Progenitor cell of endocrine pancreas (in vitro differentiated cells): ENCODE data around the gene ZNF407. TPM values are rescaled to one million over a fixed set of nuclear protein-coding genes. Genes with fewer than 3 reads are reported as not detected.

Source experiments
- DNase-seq: peaks from one replicate; pipeline ENCODE4 v3.0.0; 2021; ENCODE audit warnings: low spot score; ENCODE audit not compliant: unreplicated experiment
- H3K27ac Mint-ChIP-seq: 2 replicates; pipeline ENCODE4 v1.8.0; 2021; ENCODE audit warnings: mild to moderate bottlenecking, moderate library complexity, mixed read lengths
- H3K27me3 Mint-ChIP-seq: 2 replicates; pipeline ENCODE4 v1.8.0; 2021; ENCODE audit warnings: mixed read lengths
- H3K36me3 Mint-ChIP-seq: 2 replicates; pipeline ENCODE4 v1.8.0; 2022; ENCODE audit warnings: mixed read lengths; ENCODE audit not compliant: insufficient read depth
- H3K4me1 Mint-ChIP-seq: 2 replicates; pipeline ENCODE4 v1.8.0; 2021; ENCODE audit warnings: low read depth, mixed read lengths
- H3K4me3 Mint-ChIP-seq: 2 replicates; pipeline ENCODE4 v1.8.0; 2021; ENCODE audit warnings: low read depth, mild to moderate bottlenecking, moderate library complexity, mixed read lengths
- H3K9me3 Mint-ChIP-seq: 2 replicates; pipeline ENCODE4 v1.8.0; 2021; ENCODE audit warnings: low read depth, mixed read lengths
- total RNA-seq: library from RNA; stranded (reverse); gene quantifications from 2 replicates; pipeline ENCODE4 v1.2.1, GENCODE V29; 2021
- TF ChIP-seq, protein P1 (sequence below): fragments of 200-600 bp; sonication (generic); IDR thresholded peaks from one replicate; pipeline ENCODE4 v1.5.0; 2021; ENCODE audit warnings: antibody characterized with exemption, mild to moderate bottlenecking; ENCODE audit not compliant: unreplicated experiment

The ZNF407 gene
- total RNA-seq, 1 donor from 2014 or later, result 18.1 TPM

DNA sequence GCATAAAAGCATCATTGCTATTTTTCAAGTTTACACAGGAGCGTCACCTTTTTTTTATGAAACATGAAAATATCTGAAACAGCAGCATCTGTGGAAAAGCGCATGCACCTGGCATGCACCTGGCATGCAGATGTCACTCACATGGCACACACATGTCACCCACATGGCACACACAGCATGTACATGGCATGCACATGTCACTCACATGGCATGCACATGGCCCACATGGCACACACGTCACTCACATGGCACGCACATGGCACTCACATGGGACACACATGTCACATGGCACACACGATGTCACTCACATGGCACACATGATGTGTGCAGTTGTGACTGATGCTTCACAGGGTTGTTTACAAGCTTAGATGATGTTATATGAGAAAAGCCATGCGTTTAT lies 188.0 kb downstream of the ZNF407 start:
- Mint-ChIP-seq H3K27ac (no peak overlapping the region), H3K4me1 (peaks cover 4% of the 10 kb centered on the region), H3K9me3 (no peaks in the 10 kb centered on the region), H3K36me3 (no peaks in the 10 kb centered on the region), H3K4me3 (no peak overlapping the region), H3K27me3 (no peaks in the 10 kb centered on the region)
- TF ChIP-seq, protein P1, sequence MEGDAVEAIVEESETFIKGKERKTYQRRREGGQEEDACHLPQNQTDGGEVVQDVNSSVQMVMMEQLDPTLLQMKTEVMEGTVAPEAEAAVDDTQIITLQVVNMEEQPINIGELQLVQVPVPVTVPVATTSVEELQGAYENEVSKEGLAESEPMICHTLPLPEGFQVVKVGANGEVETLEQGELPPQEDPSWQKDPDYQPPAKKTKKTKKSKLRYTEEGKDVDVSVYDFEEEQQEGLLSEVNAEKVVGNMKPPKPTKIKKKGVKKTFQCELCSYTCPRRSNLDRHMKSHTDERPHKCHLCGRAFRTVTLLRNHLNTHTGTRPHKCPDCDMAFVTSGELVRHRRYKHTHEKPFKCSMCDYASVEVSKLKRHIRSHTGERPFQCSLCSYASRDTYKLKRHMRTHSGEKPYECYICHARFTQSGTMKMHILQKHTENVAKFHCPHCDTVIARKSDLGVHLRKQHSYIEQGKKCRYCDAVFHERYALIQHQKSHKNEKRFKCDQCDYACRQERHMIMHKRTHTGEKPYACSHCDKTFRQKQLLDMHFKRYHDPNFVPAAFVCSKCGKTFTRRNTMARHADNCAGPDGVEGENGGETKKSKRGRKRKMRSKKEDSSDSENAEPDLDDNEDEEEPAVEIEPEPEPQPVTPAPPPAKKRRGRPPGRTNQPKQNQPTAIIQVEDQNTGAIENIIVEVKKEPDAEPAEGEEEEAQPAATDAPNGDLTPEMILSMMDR, result no peak
- no peak for DNase-seq

DNA sequence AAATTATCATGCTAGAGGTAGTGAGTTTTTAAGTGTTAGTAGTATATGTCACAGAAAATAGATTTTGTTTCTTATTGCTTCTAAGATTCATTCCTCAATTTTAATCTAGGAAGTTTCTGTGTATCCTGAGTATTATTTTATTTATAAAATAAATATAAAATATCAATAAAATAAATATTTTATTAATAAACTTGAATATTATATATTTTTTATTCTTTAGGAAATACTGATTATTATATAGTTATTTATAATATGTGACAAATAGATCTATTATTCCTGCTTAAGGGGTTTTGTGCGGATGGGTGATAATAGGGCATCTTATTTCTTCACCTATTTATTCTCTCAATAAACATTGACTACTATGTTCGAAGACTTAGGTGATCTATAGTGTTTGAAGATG lies 191.0 kb downstream of the ZNF407 start:
- H3K27me3 Mint-ChIP-seq, result no peaks in the 10 kb centered on the region
- no peak overlapping the region for H3K4me3 Mint-ChIP-seq
- peaks cover 4% of the 10 kb centered on the region for H3K4me1 Mint-ChIP-seq
- no peak overlapping the region for H3K27ac Mint-ChIP-seq
- H3K9me3 Mint-ChIP-seq, result no peaks in the 10 kb centered on the region
- DNase-seq, result no peak
- H3K36me3 Mint-ChIP-seq, result no peaks in the 10 kb centered on the region
- TF ChIP-seq, protein P1, result no peak

GRCh38 chr18:74789078-74789477 lies 191.4 kb downstream of the ZNF407 start:
- peak overlapping the region; percentile 1 for H3K27ac Mint-ChIP-seq
- no peaks in the 10 kb centered on the region for H3K9me3 Mint-ChIP-seq
- DNase-seq, result no peak
- no peaks in the 10 kb centered on the region for H3K36me3 Mint-ChIP-seq
- H3K4me3 Mint-ChIP-seq, result no peak overlapping the region
- H3K4me1 Mint-ChIP-seq, result peaks cover 4% of the 10 kb centered on the region
- H3K27me3 Mint-ChIP-seq, result no peaks in the 10 kb centered on the region
- TF ChIP-seq, protein P1, result no peak

- no peak overlapping the region for H3K4me3 Mint-ChIP-seq
- no peak overlapping the region for H3K27ac Mint-ChIP-seq
- H3K9me3 Mint-ChIP-seq, result no peaks in the 10 kb centered on the region
- DNase-seq, result no peak
- no peaks in the 10 kb centered on the region for H3K36me3 Mint-ChIP-seq
- no peaks in the 10 kb centered on the region for H3K27me3 Mint-ChIP-seq
- TF ChIP-seq, protein P1, result no peak
- no peaks in the 10 kb centered on the region for H3K4me1 Mint-ChIP-seq
These were observed 192.8 kb downstream of the ZNF407 start for GRCh38 chr18:74790451-74790850.

DNA sequence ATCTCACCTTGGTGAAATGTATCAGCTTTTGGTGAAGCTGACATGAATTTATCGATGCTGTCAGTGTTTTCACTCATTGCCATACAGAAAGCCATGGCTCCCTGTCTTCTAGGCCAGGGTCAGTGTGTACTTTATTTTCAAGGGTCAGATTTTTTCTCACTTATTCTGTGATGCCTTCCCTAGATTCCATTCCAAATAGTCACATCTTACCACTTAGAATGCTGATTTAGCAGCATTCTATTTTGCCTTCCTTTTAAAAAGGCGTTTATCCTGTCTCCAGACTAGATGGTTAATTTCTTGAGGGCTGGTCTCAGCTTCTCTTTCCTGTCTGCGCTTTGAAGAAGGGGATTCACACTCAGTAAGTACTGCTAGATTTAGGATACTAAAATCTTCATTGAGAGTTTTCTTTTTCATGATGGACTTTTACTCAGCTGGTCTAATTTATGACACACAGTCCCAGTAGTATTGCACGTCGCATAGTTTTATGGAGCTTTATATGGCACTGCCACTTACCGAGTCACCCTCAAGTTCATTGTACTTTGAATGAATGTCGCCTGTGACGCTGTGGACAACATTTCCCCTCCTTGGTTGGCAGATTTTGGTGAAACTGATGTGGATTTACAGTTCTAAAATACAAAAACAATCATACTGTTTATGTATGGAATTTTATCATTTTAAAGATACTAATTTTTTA lies 194.0 kb downstream of the ZNF407 start:
- TF ChIP-seq, protein P1, result no peak
- peaks cover 2% of the 10 kb centered on the region for H3K4me1 Mint-ChIP-seq
- no peaks in the 10 kb centered on the region for H3K27me3 Mint-ChIP-seq
- H3K9me3 Mint-ChIP-seq, result no peaks in the 10 kb centered on the region
- DNase-seq, result no peak
- no peak overlapping the region for H3K4me3 Mint-ChIP-seq
- H3K36me3 Mint-ChIP-seq, result no peaks in the 10 kb centered on the region
- H3K27ac Mint-ChIP-seq, result no peak overlapping the region
